ENCODE data around the gene USP15. TPM values are rescaled to one million over a fixed set of nuclear protein-coding genes. Genes with fewer than 3 reads are reported as not detected.
"Not testable (repeated sequence)": the region's sequence is repeated elsewhere in the genome, so short reads cannot be mapped to it uniquely, and the experiment has no call there.

USP15 gene
- total RNA-seq, 1 donor from 2014 or later = 58.0 TPM

DNA sequence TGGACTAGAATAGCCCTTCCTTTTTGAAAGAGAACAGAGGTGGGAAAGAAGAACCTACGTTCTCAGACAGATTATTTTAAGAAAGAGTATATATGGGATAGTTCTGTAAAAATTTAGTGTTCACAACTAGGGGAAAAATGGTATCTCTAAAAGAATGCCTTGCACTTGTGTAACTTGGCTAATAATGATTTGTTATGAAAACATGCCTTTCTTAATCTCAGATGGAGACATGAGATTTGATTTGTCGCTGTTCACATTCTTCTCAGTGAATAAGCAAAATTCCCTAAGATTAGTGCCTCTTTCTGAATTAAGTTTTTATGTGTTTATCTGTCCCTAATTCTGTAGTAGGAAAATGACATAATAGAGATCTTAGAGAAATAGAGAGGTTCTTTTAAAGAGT lies 100.8 kb downstream of the USP15 start:
- H3K4me3 ChIP-seq = no peak overlapping the region
- H3K9me3 ChIP-seq (replicated peaks) = peaks cover 16% of the 10 kb centered on the region
- DNase-seq = no peak
- H3K27ac ChIP-seq (replicated peaks) = no peak overlapping the region
- TF ChIP-seq, protein P1, sequence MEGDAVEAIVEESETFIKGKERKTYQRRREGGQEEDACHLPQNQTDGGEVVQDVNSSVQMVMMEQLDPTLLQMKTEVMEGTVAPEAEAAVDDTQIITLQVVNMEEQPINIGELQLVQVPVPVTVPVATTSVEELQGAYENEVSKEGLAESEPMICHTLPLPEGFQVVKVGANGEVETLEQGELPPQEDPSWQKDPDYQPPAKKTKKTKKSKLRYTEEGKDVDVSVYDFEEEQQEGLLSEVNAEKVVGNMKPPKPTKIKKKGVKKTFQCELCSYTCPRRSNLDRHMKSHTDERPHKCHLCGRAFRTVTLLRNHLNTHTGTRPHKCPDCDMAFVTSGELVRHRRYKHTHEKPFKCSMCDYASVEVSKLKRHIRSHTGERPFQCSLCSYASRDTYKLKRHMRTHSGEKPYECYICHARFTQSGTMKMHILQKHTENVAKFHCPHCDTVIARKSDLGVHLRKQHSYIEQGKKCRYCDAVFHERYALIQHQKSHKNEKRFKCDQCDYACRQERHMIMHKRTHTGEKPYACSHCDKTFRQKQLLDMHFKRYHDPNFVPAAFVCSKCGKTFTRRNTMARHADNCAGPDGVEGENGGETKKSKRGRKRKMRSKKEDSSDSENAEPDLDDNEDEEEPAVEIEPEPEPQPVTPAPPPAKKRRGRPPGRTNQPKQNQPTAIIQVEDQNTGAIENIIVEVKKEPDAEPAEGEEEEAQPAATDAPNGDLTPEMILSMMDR (IDR thresholded peaks at IDR 0.05; ENCODE audit: borderline replicate concordance) = no peak
- peaks cover 3% of the 10 kb centered on the region for H3K4me1 ChIP-seq
- peaks cover 16% of the 10 kb centered on the region for H3K36me3 ChIP-seq
- intact Hi-C loops (cut with micrococcal nuclease) = no loop called here
- no peaks in the 10 kb centered on the region for H3K27me3 ChIP-seq (ENCODE audit: low read depth)

DNA sequence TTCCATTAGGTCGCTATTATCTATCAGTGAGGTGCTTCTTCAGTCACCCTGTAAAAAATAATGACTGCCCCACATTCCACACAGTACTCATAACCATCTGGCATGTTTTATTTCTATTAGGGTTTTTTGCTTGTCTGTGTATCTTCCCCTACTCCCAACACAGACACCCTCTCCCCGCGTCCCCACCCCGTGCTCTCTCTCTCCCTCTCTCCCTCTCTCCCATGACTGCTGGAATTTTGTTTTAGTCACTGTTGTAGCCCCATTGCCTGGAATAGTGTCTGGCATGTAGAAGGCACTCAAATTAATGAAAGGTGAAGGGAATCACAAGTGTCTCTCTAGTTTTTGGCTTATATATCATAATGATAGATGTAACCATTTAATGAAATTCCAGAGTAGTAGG lies 103.3 kb downstream of the USP15 start:
- no peak overlapping the region for H3K4me3 ChIP-seq
- H3K27me3 ChIP-seq (ENCODE audit: low read depth) = no peaks in the 10 kb centered on the region
- H3K27ac ChIP-seq (replicated peaks) = no peak overlapping the region
- peaks cover 3% of the 10 kb centered on the region for H3K4me1 ChIP-seq
- H3K36me3 ChIP-seq = peaks cover 6% of the 10 kb centered on the region
- peaks cover 21% of the 10 kb centered on the region for H3K9me3 ChIP-seq (replicated peaks)
- DNase-seq = no peak
- intact Hi-C loops (cut with micrococcal nuclease) = no loop called here
- TF ChIP-seq, protein P1 (IDR thresholded peaks at IDR 0.05; ENCODE audit: borderline replicate concordance) = no peak

DNA sequence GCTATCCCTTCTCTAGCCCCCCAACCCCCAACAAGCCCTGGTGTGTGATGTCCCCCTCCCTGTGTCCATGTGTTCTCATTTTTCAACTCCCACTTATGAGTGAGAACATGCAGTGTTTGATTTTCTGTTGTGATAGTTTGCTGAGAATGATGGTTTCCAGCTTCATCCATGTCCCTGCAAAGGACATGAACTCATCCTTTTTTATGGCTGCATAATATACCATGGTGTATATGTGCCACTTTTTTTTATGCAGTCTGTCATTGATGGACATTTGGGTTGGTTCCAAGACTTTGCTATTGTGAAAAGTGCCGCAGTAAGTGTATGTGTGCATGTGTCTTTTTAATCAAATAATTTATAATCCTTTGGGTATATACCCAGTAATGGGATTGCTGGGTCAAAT lies 104.5 kb downstream of the USP15 start:
- intact Hi-C loops (cut with micrococcal nuclease); H3K4me1 ChIP-seq; DNase-seq; H3K36me3 ChIP-seq; H3K27me3 ChIP-seq (ENCODE audit: low read depth); H3K27ac ChIP-seq (replicated peaks); H3K4me3 ChIP-seq: not testable (repeated sequence)
- peaks cover 27% of the 10 kb centered on the region for H3K9me3 ChIP-seq (replicated peaks)

DNA sequence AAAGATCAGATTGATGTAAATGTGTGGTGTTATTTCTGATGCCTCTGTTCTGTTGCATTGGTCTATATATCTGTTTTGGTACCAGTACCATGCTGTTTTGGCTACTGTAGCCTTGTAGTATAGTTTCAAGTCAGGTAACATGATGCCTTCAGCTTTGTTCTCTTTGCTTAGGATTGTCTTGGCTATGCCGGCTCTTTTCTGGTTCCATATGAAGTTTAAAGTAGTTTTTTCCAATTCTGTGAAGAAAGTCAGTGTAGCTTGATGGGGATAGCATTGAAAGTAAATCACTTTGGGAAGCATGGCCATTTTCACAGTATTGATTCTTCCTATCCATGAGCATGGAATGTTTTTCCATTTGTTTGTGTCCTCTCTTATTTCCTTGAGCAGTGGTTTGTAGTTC lies 105.6 kb downstream of the USP15 start:
- Histone ChIP-seq H3K4me1 (peaks cover 13% of the 10 kb centered on the region), H3K9me3 (replicated peaks) (peaks cover 27% of the 10 kb centered on the region)
- H3K27ac ChIP-seq (replicated peaks); H3K4me3 ChIP-seq; H3K36me3 ChIP-seq; DNase-seq; intact Hi-C loops (cut with micrococcal nuclease); H3K27me3 ChIP-seq (ENCODE audit: low read depth): not testable (repeated sequence)

DNA sequence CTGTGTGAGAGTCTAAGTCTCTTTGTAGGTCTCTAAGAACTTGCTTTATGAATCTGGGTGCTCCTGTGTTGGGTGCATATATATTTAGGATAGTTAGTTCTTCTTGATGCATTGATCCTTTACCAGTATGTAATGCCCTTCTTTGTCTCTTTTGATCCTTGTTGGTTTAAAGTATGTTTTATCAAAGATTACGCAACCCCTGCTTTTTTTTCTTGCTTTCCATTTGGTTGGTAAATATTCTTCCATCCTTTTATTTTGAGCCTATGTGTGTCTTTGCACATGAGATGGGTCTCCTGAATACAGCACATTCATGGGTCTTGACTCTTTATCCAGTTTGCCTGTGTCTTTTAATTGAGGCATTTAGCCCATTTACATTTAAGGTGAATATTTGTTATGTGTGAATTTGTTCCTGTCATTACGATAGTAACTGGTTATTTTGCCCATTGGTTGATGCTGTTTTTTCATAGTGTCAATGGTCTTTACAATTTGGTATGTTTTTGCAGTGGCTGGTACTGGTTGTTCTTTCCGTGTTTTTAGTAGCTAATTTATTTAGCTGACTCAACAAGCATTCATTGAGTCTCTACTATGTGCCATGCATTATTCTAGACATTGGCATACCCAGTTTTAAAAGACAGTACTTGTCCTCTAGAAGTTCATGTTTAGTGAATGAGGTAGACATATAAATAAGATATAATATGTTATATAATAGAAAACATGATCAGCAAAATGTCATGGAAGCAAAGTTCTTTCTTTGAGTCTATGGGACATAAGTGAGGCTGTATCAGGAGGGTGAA lies 108.4 kb downstream of the USP15 start:
- H3K36me3 ChIP-seq; H3K4me3 ChIP-seq; DNase-seq; H3K27ac ChIP-seq (replicated peaks); H3K27me3 ChIP-seq (ENCODE audit: low read depth); intact Hi-C loops (cut with micrococcal nuclease): not testable (repeated sequence)
- peaks cover 27% of the 10 kb centered on the region for H3K9me3 ChIP-seq (replicated peaks)
- H3K4me1 ChIP-seq = peaks cover 38% of the 10 kb centered on the region

DNA sequence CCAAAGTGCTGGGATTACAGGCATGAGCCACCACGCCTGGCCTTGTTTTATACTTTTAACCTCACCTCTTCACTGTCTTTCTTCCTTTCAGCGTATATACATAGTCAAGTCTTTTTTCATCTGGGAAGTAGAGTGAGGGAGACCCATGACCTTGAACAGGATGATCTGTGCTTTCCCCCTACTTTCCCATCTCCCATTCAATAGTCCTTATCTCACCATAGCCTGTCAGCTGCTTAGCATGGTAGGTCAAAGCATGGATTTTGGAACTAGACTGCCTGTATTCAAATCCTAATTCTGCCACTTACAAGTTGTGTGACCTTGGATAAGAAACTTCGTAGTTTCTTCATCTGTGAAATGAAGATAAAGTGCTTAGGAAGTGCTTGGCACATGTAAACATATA lies 110.0 kb downstream of the USP15 start:
- Histone ChIP-seq H3K4me1 (peaks cover 49% of the 10 kb centered on the region), H3K9me3 (replicated peaks) (peaks cover 20% of the 10 kb centered on the region), H3K36me3 (peaks cover 7% of the 10 kb centered on the region), H3K27ac (replicated peaks) (peak overlapping the region; percentile 2), H3K4me3 (no peak overlapping the region), H3K27me3 (ENCODE audit: low read depth) (no peaks in the 10 kb centered on the region)
- no peak for DNase-seq
- intact Hi-C loops (cut with micrococcal nuclease) = no loop called here
- TF ChIP-seq, protein P1 (IDR thresholded peaks at IDR 0.05; ENCODE audit: borderline replicate concordance) = no peak

DNA sequence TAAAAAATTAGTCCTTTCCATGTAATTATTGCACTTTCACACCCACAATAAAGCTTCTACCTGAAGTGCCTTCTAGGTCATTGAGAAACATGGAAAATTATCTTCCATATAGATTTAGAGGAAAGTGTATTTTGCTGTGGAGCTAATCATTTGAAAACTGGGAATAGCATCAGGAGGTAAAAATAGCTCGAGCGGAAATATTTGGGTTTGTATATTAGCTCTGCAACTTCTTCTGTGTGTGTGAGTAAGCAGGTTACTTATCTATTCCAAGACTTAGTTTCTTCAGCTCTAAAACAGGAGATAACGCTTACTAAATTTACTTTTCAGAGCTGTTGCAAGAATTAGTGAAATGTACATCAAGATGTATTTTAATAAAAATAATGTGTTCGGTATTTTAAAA lies 111.5 kb downstream of the USP15 start:
- H3K36me3 ChIP-seq = peaks cover 7% of the 10 kb centered on the region
- intact Hi-C loops (cut with micrococcal nuclease) = no loop called here
- H3K4me1 ChIP-seq = peaks cover 49% of the 10 kb centered on the region
- no peak overlapping the region for H3K27ac ChIP-seq (replicated peaks)
- H3K9me3 ChIP-seq (replicated peaks) = peaks cover 11% of the 10 kb centered on the region
- no peak overlapping the region for H3K4me3 ChIP-seq
- no peak for DNase-seq
- TF ChIP-seq, protein P1 (IDR thresholded peaks at IDR 0.05; ENCODE audit: borderline replicate concordance) = no peak
- H3K27me3 ChIP-seq (ENCODE audit: low read depth) = no peaks in the 10 kb centered on the region

Measured in left ventricle myocardium inferior (tissue), 1 donor.